Measurements from ENCODE around the gene MBOAT7. TPM values are rescaled to one million over a fixed set of nuclear protein-coding genes. Genes with fewer than 3 reads are reported as not detected.
A peak's percentile ranks its signal among the peaks of the same experiment; 100 is the strongest.

Gene MBOAT7
- total and polyA plus RNA-seq, 2 donors (not counting 3 experiments of a cell fraction or from before 2014, with no cell fraction given): 204 to 218 TPM

- no peak overlapping the region for H3K9ac ChIP-seq (replicated peaks; ENCODE audit: extremely low read depth, insufficient read depth, low read length)
- intact Hi-C loops (cut with micrococcal nuclease) (no loop called here), dilution Hi-C loops (cut with MboI; ENCODE audit: extremely low pct_ligation_motif_present, low sequenced_read_pairs) (no loop called here)
- POLR2A ChIA-PET: no interaction called here
- H3K4me1 ChIP-seq (ENCODE audit: control insufficient read depth, extremely low read depth, insufficient read depth, low read length): no peaks in the 10 kb centered on the region
- BruUV-seq (replicated peaks): no TSS peak
- H3K4me2 ChIP-seq (ENCODE audit: insufficient read depth, low read length): no peak overlapping the region
- CTCF ChIA-PET: interaction anchor here (1.0 to 2.3 kb wide), 4 partner anchors 15 to 92 kb away, joined by 3 to 5 read pairs (median 4); partner anchors contain the start of gene MBOAT7
- H3K9me1 ChIP-seq (replicated peaks; ENCODE audit: control insufficient read depth, extremely low read depth, insufficient read depth, low read length): no peaks in the 10 kb centered on the region
- FAIRE-seq: no peak
- H3K4me3 ChIP-seq (replicated peaks in 1 of 3; ENCODE audit: insufficient read depth in 1 of 3, low read depth in 1 of 3, low read length in 3 of 3): no peak overlapping the region
- no peak overlapping the region for H2AFZ ChIP-seq (ENCODE audit: low read depth, low read length)
- H3K36me3 ChIP-seq (ENCODE audit: control insufficient read depth in 2 of 2, extremely low read depth in 1 of 2, insufficient read depth in 2 of 2, low read length in 2 of 2): peaks cover 7 to 18% of the 10 kb centered on the region in 2 experiments
- TF ChIP-seq CTCF (IDR thresholded peaks at IDR 0.05; ENCODE audit: extremely low read depth in 1 of 2, insufficient read depth in 1 of 2, low read depth in 1 of 2, low read length in 2 of 2) (no peak), FOS (IDR thresholded peaks at IDR 0.05; ENCODE audit: borderline replicate concordance, insufficient read depth, low read length) (no peak), POLR2AphosphoS5 (IDR thresholded peaks at IDR 0.05; ENCODE audit: insufficient read depth, low read depth, low read length) (peak; percentile 43), MAX (IDR thresholded peaks at IDR 0.05; ENCODE audit: insufficient read depth, insufficient read length) (no peak), JUN (IDR thresholded peaks at IDR 0.05; ENCODE audit: borderline replicate concordance, insufficient read depth, insufficient read length, low read depth) (no peak), MYC (IDR thresholded peaks at IDR 0.05; ENCODE audit: low read depth, low read length) (no peak), GATA2 (IDR thresholded peaks at IDR 0.05; ENCODE audit: insufficient read depth, insufficient read length, low read depth, low read length) (no peak)
- no peaks in the 10 kb centered on the region for H3K27me3 ChIP-seq (ENCODE audit: control insufficient read depth in 2 of 2, insufficient read depth in 2 of 2, low read length in 2 of 2)
- no peaks in the 10 kb centered on the region for H3K9me3 ChIP-seq (replicated peaks; ENCODE audit: control insufficient read depth, insufficient read depth, low read length)
- no peaks in the 10 kb centered on the region for H3K79me2 ChIP-seq (ENCODE audit: control insufficient read depth, insufficient read depth, low read length)
- H3K27ac ChIP-seq (ENCODE audit: insufficient read depth, low read depth, low read length): no peak overlapping the region
- H4K20me1 ChIP-seq (replicated peaks; ENCODE audit: control insufficient read depth, extremely low read depth, insufficient read depth, low read length): no peaks in the 10 kb centered on the region
- DNase-seq (ENCODE audit: low read depth, low spot score): no peak
These were observed 15.2 kb downstream of the MBOAT7 start for GRCh38 chr19:54173951-54174834.
